ENCODE data around the gene AUTS2. TPM values are rescaled to one million over a fixed set of nuclear protein-coding genes. Genes with fewer than 3 reads are reported as not detected.

Gene AUTS2
- total and polyA plus RNA-seq, 11 donors, result 3.4 to 14.0 (median 7.3) TPM

- intact Hi-C loops (cut with DNase I), result no loop called here
- no peak for ATAC-seq
- H3K4me3 ChIP-seq, result no peak overlapping the region
These were observed 535.9 kb downstream of the AUTS2 start for GRCh38 chr7:70134029-70134770.

GRCh38 chr7:70135656-70136055 lies 537.4 kb downstream of the AUTS2 start:
- no peak overlapping the region for H3K4me3 ChIP-seq
- TF ChIP-seq POLR2A (IDR thresholded peaks at IDR 0.05) (no peak), CTCF (IDR thresholded peaks at IDR 0.05) (no peak)
- intact Hi-C loops (cut with DNase I), result no loop called here
- H3K27me3 ChIP-seq, result no peaks in the 10 kb centered on the region
- H3K27ac ChIP-seq, result no peak overlapping the region
- H3K9me3 ChIP-seq, result no peaks in the 10 kb centered on the region
- no peaks in the 10 kb centered on the region for H3K36me3 ChIP-seq
- ATAC-seq (no peak), DNase-seq (no peak)
- H3K4me1 ChIP-seq, result peaks cover 0 to 10% (median 0%) of the 10 kb centered on the region in 12 donors
- WGBS, 4 donors, result 94 to 97% (median 94%) methylated on average over 3 of the region's 3 CpGs

More at GRCh38 chr7:70134029-70134770, 535.9 kb downstream of the AUTS2 start:
- H3K9me3 ChIP-seq, result no peaks in the 10 kb centered on the region
- H3K27me3 ChIP-seq, result no peaks in the 10 kb centered on the region
- TF ChIP-seq CTCF (IDR thresholded peaks at IDR 0.05) (no peak), POLR2A (IDR thresholded peaks at IDR 0.05) (no peak)
- WGBS, 4 donors, result 53 to 67% (median 60%) methylated on average over 8 of the region's 8 CpGs
- no peaks in the 10 kb centered on the region for H3K36me3 ChIP-seq
- peaks cover 0 to 10% (median 0%) of the 10 kb centered on the region in 12 donors for H3K4me1 ChIP-seq
- no peak overlapping the region for H3K27ac ChIP-seq
- DNase-seq, result no peak

GRCh38 chr7:70137126-70137525 lies 538.9 kb downstream of the AUTS2 start:
- DNase-seq, result no peak
- ATAC-seq, result no peak
- 76 to 84% (median 82%) methylated on average over 4 of the region's 4 CpGs for WGBS, 4 donors
- intact Hi-C loops (cut with DNase I), result no loop called here
- no peak overlapping the region for H3K4me3 ChIP-seq
- no peak for TF ChIP-seq CTCF (IDR thresholded peaks at IDR 0.05)
- TF ChIP-seq POLR2A (IDR thresholded peaks at IDR 0.05), result no peak
- H3K27ac ChIP-seq, result no peak overlapping the region
- H3K27me3 ChIP-seq, result no peaks in the 10 kb centered on the region
- no peaks in the 10 kb centered on the region for H3K36me3 ChIP-seq
- H3K9me3 ChIP-seq, result no peaks in the 10 kb centered on the region
- H3K4me1 ChIP-seq, result peaks cover 0 to 10% (median 0%) of the 10 kb centered on the region in 12 donors

- DNase-seq (no peak), ATAC-seq (no peak)
- no peaks in the 10 kb centered on the region for H3K9me3 ChIP-seq
- 93 to 95% (median 94%) methylated on average over 4 of the region's 4 CpGs for WGBS, 4 donors
- no peaks in the 10 kb centered on the region for H3K27me3 ChIP-seq
- no peak overlapping the region for H3K27ac ChIP-seq
- H3K4me3 ChIP-seq, result no peak overlapping the region
- no peak for TF ChIP-seq CTCF (IDR thresholded peaks at IDR 0.05)
- no peak for TF ChIP-seq POLR2A (IDR thresholded peaks at IDR 0.05)
- no peaks in the 10 kb centered on the region for H3K4me1 ChIP-seq
- H3K36me3 ChIP-seq, result no peaks in the 10 kb centered on the region
- intact Hi-C loops (cut with DNase I), result no loop called here
These were observed 544.1 kb downstream of the AUTS2 start for GRCh38 chr7:70142247-70142932.
